ENCODE data around the gene ARHGAP22.

Gene ARHGAP22

DNA sequence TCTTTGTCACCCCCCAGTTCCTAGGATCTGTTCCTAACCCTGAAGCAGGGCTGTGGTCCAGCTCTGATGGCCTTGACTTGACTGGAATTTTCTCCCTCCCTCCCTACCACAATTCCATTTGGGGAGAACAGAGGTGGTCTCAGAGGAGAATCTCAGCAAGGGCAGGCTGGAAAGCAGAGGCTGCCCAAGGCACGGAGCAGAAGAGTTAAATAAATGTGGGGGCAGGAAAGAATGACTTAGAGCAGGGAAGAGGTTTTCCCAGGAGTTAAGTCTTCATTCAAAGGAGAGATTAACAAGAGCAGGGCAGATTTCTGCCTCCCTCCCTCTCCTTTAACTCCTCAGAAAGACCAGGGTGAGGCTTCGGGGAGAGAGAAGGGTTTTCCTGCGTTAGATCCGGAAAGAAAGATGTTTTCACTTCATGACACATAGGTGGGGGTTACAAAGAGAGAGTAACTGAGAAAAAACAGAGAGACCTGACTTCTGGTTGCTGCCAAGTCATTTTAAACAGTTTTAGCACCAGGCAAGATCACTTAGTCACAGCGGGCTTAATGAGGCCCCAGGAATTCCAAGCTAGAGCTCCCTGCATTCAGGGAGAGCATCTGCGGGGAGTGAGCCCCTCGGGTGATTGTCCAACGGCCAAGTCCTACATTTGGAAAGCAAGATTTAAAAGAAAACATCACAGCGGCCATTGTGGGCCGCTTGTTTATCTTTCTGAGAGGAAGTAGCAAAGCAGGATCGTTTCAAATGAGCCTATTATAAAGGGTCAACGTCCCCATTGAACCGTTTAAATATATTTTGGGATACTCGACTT is 78.7 kb downstream of the ARHGAP22 start:
- DNase-seq = no peak

GRCh38 chr10:48525113-48525512 is 79.8 kb downstream of the ARHGAP22 start:
- no peak for DNase-seq

- DNase-seq = no peak
Measured at GRCh38 chr10:48523820-48524758, 80.8 kb downstream of the ARHGAP22 start.

DNA sequence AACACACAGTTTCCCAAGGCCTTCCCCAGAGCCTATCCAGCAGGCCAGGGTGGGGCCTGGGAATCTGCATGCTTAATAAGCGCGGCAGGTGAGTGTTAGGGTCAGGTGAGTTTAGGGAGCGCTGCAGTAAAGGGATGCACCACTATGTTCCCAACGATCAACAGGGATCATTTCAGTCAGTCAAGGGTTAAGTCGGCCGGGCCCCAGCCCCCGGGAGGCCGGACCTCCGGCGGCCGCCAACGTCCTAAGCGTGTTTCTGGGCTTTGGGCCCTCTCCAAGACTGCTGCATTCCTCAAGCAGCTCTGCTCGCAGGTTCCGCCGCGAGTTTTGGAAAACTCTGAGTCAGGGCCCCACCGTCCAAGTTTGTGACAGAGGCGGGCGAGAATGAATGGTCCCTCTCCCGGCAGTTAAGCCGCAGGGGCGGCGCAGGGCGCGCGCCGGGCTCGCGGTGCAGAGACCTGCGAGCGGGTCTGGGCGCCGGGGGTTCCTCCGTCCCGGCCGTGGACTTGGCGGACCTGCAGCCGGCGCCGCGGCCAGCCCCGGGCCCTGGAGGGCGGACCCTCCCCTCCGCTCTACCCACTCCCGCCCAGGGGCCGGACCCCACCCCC is 81.6 kb downstream of the ARHGAP22 start:
- no peak for DNase-seq

DNA sequence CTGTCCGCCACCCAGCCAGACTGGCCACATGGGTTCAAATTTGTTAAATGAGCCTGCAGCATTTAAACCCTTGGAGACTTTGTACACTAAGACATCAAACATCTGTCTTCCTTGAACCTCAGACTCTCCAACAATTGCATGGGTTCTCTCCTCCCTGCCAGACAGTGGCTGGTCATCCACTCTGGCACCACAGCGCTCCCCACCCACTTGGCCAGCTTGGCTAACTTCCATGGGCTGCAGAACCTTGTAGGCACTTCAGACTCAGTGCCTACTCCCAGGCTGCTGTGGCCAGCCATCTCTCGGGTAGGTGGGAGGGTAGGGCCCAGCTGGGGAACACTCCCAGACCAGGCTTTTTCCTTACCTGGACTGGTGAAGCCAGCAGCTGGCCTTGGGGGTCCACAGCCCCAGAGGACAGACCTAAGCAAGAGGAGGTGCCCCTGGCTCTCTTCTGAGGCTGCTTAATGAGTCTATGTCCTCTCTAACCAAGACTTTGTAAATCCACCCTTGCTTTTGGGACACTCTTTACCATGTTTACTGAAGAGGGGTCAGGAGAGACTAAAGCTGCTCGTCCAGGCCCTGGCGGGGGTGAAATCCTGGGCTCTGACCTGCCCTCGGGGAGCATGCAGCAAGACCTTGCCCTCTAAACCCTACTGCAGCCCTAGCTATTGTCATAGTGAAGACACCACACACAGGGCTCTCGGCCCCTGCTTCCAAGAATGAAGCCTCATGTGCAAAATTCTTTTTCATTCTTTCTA is 82.7 kb downstream of the ARHGAP22 start:
- no peak for DNase-seq

- DNase-seq = no peak
Measured at GRCh38 chr10:48520594-48520993, 84.3 kb downstream of the ARHGAP22 start.

DNA sequence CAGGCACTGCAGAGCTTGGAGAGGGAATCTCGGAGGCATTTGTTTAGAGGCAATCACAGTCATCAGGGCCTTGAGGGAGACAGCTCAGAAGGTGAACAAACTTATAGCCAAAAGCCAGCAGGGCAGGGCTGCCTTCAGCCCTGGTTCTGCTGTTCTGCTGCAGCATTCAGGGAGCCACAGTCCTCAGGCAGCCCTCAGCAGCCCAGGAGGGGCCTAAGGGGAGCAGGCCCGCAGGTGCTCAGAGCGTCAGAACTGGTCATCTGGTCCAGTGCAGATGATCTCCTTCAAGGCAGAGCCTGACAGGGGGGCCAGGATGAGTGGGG is 84.7 kb downstream of the ARHGAP22 start:
- no peak for DNase-seq

GRCh38 chr10:48519481-48520183 is 85.2 kb downstream of the ARHGAP22 start:
- DNase-seq = no peak

DNA sequence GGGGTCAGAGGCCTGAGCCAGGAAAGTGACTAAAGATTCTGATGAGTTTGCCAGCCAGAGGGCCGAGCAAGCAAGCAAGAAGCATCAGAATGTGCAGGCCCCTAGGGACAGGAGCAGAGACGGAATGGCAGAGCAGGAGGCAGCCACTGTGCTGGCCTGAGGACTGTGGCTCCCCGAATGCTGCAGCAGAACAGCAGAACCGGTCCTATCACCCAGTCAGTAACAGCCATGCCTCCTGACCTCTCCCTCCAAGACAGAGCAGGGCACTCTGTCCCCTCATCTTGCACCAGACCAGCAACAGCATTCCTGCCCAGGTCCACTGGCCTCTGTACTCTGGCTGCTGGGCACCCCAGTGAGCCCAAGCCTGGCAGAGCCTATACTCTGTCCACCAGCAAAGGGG is 85.9 kb downstream of the ARHGAP22 start:
- no peak for DNase-seq

- peak in 1 of 2 donors; percentile 30 for DNase-seq
Measured at GRCh38 chr10:48517911-48518811, 86.7 kb downstream of the ARHGAP22 start.

GRCh38 chr10:48517482-48517881 is 87.4 kb downstream of the ARHGAP22 start:
- no peak for DNase-seq

DNA sequence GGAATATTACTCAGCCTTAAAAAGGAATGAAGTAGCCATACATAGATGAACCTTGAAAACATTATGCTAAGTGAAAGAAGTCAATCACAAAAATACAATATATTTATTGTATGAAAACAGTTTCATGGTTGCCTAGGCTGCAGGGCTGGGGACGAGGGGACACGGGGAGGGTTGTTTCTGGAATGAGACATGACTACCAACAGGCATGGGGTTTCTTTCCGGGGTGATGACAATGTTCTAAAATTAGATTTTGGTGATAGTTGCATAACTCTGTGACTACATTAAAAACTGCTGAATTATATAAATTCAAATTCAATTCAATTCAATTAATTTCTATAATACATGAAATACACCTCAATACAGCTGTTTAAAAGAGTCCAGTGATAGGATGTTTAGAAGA is 88.0 kb downstream of the ARHGAP22 start:
- no peak for DNase-seq

DNA sequence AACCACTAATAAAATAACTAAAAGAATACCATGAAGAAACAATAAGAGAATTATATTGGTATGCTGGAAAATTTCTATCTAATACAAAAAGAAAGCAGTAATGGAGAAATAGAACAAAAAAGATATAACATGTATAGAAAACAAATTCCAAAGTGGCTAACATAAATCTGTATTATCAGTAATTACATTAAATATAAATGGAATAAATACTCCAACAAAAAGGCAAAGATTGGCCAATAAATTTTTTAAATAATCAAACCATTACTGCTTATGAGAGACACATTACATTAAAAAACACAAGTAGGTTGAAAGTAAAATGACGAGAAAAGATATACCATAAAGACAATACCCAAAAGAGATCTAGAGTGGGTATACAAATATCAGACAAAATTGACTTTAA is 90.0 kb downstream of the ARHGAP22 start:
- DNase-seq = no peak

DNA sequence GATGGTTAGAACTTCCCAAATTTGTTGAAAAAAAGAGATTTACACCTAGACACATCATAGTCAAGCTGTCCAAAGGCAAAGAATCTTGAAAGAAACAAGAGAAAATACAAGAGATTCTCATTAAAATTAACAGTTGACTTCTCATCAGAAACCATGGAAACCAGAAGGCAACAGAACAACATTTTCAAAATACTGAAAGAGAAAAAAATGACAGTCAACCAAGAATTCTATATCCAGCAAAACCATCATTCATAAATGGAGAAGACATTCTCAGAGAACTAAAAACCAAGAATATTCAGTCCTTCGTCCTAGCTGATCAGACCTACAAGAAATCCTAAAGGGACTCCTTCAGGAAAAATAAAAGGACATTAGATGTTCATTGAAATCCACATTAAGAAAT is 90.6 kb downstream of the ARHGAP22 start:
- no peak for DNase-seq

DNA sequence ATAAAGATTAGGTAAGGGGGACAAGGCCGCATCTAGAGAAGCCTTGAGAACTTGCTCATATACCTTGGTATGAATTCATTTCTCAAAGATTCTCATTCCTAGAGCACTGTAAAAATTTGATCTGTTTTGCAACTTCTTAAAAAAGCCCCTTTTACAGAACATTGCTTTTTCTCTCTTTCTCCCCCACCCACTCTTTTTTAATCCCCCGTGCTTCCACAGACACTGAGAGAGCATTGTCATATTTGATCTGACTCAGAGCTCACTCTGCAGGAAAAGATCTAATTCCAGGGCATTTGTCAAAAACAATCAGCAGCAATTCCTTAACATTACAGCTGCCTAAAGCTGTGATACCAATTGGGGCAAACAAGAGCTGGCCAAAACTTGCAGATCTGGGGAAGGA is 92.0 kb downstream of the ARHGAP22 start:
- DNase-seq = no peak

GRCh38 chr10:48511875-48512231 is 93.0 kb downstream of the ARHGAP22 start:
- peak in 1 of 2 donors; percentile 40 for DNase-seq

DNA sequence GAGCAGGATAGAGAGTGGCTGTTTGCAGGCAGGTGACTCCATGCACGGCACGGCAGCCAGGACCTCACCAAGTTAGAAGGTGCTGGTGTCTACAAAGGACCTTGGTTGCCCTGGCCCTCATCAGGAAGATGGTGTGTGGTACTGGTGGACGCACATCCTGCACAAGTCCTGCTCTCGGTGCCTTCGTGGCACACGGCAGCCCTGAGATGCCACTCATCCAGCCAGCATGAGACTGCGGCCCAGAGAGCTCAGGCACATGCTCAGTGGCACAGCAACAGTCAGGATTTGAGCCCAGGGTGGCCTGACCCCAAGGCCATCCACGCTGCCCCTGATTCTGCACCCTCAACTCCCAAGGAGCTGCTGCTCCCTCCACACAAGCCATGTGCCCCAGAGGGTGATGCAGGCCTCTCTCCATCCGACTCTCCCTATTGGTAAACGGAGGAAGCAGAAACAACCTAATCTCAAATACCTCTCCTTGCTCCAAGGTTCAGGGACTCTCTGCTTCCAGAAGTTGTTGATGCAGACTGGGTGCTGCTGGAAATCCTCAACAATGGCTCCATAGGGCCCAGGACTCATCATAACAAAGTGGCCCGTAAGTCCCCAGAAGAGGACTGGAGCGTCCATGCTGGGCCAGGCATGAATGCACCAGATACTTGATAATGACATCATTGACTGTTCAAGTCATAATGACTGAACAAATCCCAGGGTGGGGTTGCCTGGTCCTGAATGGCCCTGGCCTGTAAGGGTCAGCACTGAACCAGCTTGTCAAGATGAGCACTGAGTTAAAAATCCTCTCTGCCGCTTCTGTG is 93.6 kb downstream of the ARHGAP22 start:
- DNase-seq = no peak

GRCh38 chr10:48509974-48510692 is 94.7 kb downstream of the ARHGAP22 start:
- no peak for DNase-seq
